G401.6 (cell line): ENCODE results near the gene LRRC14B.
"Not testable (repeated sequence)": the region's sequence is repeated elsewhere in the genome, so short reads cannot be mapped to it uniquely, and the experiment has no call there.

ENCODE experiments used
- FAIRE-seq: peaks from 2 replicates; lab custom pipeline; 2012; peaks lifted over from hg19 to GRCh38; lab: Jason Lieb, UNC

Gene LRRC14B

GRCh38 chr5:243683-244367 lies 52.5 kb downstream of the LRRC14B start:
- not testable (repeated sequence) for FAIRE-seq

GRCh38 chr5:245717-246116 lies 54.4 kb downstream of the LRRC14B start:
- not testable (repeated sequence) for FAIRE-seq
